GM19468 (cell line): Measurements from ENCODE around the gene MAFG.

ENCODE experiments used
- ATAC-seq: cut with Tn5 transposase; IDR thresholded peaks from one replicate; pipeline ENCODE4 v1.9.1; 2021; ENCODE audit warnings: mild to moderate bottlenecking, moderate library complexity, moderate number of reproducible peaks; ENCODE audit not compliant: unreplicated experiment; ENCODE audit errors: extremely low read depth

MAFG gene

GRCh38 chr17:81940538-81941483 lies 13.3 kb upstream of the MAFG start:
- no peak for ATAC-seq

GRCh38 chr17:81939881-81940385 lies 12.4 kb upstream of the MAFG start:
- ATAC-seq: no peak

GRCh38 chr17:81939218-81939617 lies 11.7 kb upstream of the MAFG start:
- ATAC-seq: no peak

GRCh38 chr17:81935709-81936084 lies 8.2 kb upstream of the MAFG start:
- no peak for ATAC-seq

- ATAC-seq: no peak
These were observed 7.5 kb upstream of the MAFG start for GRCh38 chr17:81934850-81935708.

- no peak for ATAC-seq
These were observed 6.7 kb upstream of the MAFG start for GRCh38 chr17:81934098-81934757.

GRCh38 chr17:81933178-81933699 lies 5.7 kb upstream of the MAFG start:
- ATAC-seq: no peak

- no peak for ATAC-seq
These were observed 4.9 kb upstream of the MAFG start for GRCh38 chr17:81932333-81932983.

- ATAC-seq: no peak
These were observed 4.2 kb upstream of the MAFG start for GRCh38 chr17:81931557-81932332.

- ATAC-seq: no peak
These were observed 3.6 kb upstream of the MAFG start for GRCh38 chr17:81931189-81931556.

- ATAC-seq: no peak
These were observed 2.9 kb upstream of the MAFG start for GRCh38 chr17:81930142-81931125.

- ATAC-seq: no peak
These were observed 2.0 kb upstream of the MAFG start for GRCh38 chr17:81929253-81930141.

- no peak for ATAC-seq
These were observed 1.2 kb upstream of the MAFG start for GRCh38 chr17:81928544-81929252.

GRCh38 chr17:81927152-81927652 lies 333 bp downstream of the MAFG start:
- no peak for ATAC-seq

GRCh38 chr17:81926451-81927151 lies 934 bp downstream of the MAFG start:
- ATAC-seq: no peak
